PC-3 (cell line): ENCODE results near the gene KCNIP4.

Source experiments
- EZH2 ChIP-seq: fragments of 300-600 bp; sonication (generic); IDR thresholded peaks from one replicate; pipeline ENCODE4 v1.6.1; 2017; ENCODE audit warnings: antibody characterized with exemption, mild to moderate bottlenecking, low read length; ENCODE audit not compliant: unreplicated experiment
- EZH2phosphoT487 ChIP-seq: fragments of 300-600 bp; sonication (generic); IDR thresholded peaks from 2 replicates; pipeline ENCODE4 v1.6.1; 2018; ENCODE audit warnings: mild to moderate bottlenecking, antibody characterized with exemption, low read length, borderline replicate concordance
- TF ChIP-seq, protein P1 (sequence below): fragments of 300-600 bp; sonication (generic); conservative IDR thresholded peaks from 2 replicates; pipeline ENCODE4 v1.5.1; 2017; ENCODE audit warnings: antibody characterized with exemption, low read depth, mild to moderate bottlenecking, low read length

DNA sequence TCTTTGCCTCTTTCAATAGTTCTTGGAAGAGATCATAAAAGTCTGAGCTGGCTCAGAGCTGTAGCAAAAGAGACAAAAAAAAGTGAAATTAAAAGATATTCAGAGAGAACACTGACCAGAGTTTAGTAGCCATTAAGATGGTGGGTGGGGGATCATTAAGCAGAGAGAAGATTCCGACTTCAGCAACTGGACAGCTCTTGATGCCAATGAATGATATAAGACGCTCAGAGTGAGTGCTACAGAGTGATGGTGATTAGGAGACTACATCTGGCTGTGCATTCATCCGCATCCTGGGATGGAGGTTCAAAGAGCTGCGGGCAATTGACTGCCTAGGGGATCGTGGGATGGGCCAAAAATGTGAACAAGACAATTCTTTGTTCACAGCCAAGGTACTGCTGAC, 1069.8 kb downstream of the KCNIP4 start:
- TF ChIP-seq, protein P1, sequence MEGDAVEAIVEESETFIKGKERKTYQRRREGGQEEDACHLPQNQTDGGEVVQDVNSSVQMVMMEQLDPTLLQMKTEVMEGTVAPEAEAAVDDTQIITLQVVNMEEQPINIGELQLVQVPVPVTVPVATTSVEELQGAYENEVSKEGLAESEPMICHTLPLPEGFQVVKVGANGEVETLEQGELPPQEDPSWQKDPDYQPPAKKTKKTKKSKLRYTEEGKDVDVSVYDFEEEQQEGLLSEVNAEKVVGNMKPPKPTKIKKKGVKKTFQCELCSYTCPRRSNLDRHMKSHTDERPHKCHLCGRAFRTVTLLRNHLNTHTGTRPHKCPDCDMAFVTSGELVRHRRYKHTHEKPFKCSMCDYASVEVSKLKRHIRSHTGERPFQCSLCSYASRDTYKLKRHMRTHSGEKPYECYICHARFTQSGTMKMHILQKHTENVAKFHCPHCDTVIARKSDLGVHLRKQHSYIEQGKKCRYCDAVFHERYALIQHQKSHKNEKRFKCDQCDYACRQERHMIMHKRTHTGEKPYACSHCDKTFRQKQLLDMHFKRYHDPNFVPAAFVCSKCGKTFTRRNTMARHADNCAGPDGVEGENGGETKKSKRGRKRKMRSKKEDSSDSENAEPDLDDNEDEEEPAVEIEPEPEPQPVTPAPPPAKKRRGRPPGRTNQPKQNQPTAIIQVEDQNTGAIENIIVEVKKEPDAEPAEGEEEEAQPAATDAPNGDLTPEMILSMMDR: no peak
- TF ChIP-seq EZH2 (no peak), EZH2phosphoT487 (no peak)
